Forelimb muscle (tissue), 1 donor: ENCODE results near the gene RBSN. TPM values are rescaled to one million over a fixed set of nuclear protein-coding genes. Genes with fewer than 3 reads are reported as not detected.

Experiments used
- DNase-seq: peaks from one replicate; pipeline ENCODE4 v3.0.0-alpha.2; 2013; ENCODE audit warnings: low read depth
- polyA plus RNA-seq: library from polyadenylated mRNA; unstranded; fragments of 120-200 nt; gene quantifications from one replicate; pipeline ENCODE4 v1.2.1, GENCODE V29; 2013; ENCODE audit not compliant: insufficient read length

RBSN gene
- polyA plus RNA-seq, 1 donor, result 22.2 TPM

GRCh38 chr3:15099364-15100098, 583 bp upstream of the RBSN start:
- DNase-seq, result no peak

- no peak for DNase-seq
Observed at GRCh38 chr3:15097891-15098290, 1.1 kb downstream of the RBSN start.

GRCh38 chr3:15096046-15096445, 2.9 kb downstream of the RBSN start:
- no peak for DNase-seq

- DNase-seq, result no peak
Observed at GRCh38 chr3:15094187-15094875, 4.6 kb downstream of the RBSN start.

GRCh38 chr3:15092686-15093085, 6.3 kb downstream of the RBSN start:
- DNase-seq, result no peak

GRCh38 chr3:15091575-15091974, 7.4 kb downstream of the RBSN start:
- DNase-seq, result no peak

- DNase-seq, result no peak
Observed at GRCh38 chr3:15089201-15089600, 9.7 kb downstream of the RBSN start.

GRCh38 chr3:15086699-15087098, 12.2 kb downstream of the RBSN start:
- no peak for DNase-seq

GRCh38 chr3:15086263-15086662, 12.7 kb downstream of the RBSN start:
- DNase-seq, result no peak

GRCh38 chr3:15083252-15083651, 15.7 kb downstream of the RBSN start:
- DNase-seq, result no peak

GRCh38 chr3:15081960-15082664, 16.8 kb downstream of the RBSN start:
- DNase-seq, result no peak

- DNase-seq, result no peak
Observed at GRCh38 chr3:15079091-15079490, 19.9 kb downstream of the RBSN start.

- no peak for DNase-seq
Observed at GRCh38 chr3:15074500-15074899, 24.4 kb downstream of the RBSN start.

GRCh38 chr3:15071699-15072098, 27.2 kb downstream of the RBSN start:
- DNase-seq, result no peak

- DNase-seq, result no peak
Observed at GRCh38 chr3:15069441-15069840, 29.5 kb downstream of the RBSN start.

GRCh38 chr3:15066467-15066866, 32.5 kb downstream of the RBSN start:
- DNase-seq, result no peak

- no peak for DNase-seq
Observed at GRCh38 chr3:15065550-15066007, 33.4 kb downstream of the RBSN start.

- peak; percentile 75 for DNase-seq
Observed at GRCh38 chr3:15064835-15065549, 34.0 kb downstream of the RBSN start, which contains the start of gene MRPS25. Gene MRPS25 (minus strand): TSS chr3:15065315. CDS start chr3:15065194, 121 bp downstream.

GRCh38 chr3:15064299-15064834, 34.6 kb downstream of the RBSN start:
- no peak for DNase-seq

GRCh38 chr3:15063656-15064286, 35.2 kb downstream of the RBSN start:
- no peak for DNase-seq

GRCh38 chr3:15063238-15063637, 35.7 kb downstream of the RBSN start:
- DNase-seq, result no peak
